NCI-H1694 treated with DMSO at 0.1 percent for 48 hours (cell line): Measurements from ENCODE around the gene BBLN.

Experiments
- DNase-seq: peaks from one replicate; lab custom pipeline; 2025; lab: John Stamatoyannopoulos, UW

BBLN gene

DNA sequence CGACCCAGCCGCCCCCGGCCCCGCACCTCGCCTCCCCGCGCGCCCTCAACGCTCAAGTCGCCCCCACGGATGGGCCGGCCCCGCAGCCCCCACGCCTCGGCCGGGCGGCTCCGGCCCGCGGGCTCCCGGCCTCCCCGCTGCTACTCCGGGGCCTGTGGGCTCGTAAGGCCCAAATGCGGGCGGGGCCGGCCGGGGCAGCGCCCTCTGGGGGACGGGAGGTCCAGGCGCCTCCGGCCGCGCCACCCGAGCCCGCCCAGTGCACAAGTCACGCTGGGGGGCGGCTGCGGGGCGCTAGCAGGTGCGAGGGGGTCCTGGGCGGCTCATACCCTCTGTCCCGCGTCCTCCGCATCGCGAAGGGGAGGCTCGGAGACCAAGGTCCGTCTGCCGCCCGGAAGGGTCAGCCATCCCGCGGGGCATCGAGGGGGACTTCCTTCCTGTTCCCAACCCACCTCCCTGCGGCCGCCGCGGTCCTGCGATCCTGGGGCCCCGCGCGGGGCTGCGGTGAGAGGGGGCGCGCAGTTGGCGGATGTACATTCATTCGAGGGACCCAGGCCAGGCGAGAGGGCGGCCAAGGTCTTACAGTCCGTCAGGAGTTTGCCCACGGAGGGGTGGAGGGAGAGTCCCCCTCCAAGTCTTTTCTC is 31.5 kb downstream of the BBLN start, which contains the start of gene CIZ1:
Gene CIZ1, minus strand, starts transcription at position 167 of the 641 bp plus-strand sequence. CDS start 715 bp downstream, outside the sequence.
- DNase-seq, result peak; percentile 16

DNA sequence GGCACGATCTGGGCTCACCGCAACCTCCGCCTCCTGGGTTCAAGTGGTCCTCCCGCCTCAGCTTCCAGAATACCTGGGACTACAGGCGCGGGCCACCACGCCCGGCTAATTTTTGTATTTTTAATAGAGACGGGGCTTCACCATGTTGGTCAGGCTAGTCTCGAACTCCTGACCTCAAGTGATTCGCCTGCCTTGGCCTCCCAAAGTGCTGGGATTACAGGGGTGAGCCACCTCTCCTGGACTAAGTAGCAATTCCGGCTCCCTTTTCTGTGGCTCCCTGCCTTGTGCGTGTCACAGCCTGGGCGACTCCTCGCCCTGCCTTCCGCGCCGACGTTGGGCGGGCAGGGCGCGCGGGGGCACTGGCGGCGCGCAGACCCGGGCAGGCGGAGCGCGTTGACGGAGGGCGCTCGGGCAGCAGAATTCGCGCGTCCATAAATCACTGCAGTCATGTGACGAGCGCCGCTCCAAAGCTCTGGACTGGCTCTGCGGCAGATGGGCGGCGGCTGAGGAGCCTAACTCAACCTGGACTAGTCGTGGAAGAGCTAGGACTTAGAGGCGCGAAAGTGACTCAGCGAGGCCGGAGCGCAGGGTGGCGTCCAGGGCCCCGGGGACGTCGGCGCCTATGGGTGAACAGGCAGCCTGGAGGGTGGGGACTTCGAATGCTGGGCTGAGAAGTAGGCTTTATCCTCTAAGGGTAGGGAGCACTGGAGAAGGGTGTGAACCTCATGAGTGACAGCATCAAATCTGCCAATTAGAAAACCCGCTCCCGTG is 32.7 kb downstream of the BBLN start:
- DNase-seq, result no peak

DNA sequence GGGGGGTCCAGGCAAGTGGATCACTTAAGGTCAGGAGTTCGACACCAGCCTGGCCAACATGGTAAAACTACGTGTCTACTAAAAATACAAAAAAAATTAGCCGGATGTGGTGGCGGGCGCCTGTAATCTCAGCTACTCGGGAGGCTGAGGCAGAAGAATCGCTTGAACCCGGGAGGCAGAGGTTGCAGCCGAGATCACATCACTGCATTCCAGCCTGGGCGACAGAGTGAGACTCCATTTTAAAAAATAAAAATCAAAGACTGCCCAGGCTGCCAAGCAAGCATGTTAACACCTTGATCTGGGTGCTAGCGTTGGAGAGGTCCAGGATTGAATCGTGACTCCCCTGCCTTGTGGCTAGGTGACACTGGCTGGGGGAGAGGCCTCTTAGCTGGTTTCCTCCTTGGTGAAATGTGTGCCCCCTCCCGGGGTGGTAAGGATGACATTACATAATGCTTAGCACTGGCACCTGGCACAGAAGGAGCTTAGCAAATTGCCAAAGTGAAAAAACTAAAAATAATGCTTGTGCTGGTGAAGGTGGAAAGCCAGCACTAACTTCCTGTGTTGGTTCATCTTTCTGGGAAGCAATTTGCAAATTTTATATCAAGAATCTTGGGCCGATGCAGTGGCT is 33.5 kb downstream of the BBLN start:
- DNase-seq, result no peak

DNA sequence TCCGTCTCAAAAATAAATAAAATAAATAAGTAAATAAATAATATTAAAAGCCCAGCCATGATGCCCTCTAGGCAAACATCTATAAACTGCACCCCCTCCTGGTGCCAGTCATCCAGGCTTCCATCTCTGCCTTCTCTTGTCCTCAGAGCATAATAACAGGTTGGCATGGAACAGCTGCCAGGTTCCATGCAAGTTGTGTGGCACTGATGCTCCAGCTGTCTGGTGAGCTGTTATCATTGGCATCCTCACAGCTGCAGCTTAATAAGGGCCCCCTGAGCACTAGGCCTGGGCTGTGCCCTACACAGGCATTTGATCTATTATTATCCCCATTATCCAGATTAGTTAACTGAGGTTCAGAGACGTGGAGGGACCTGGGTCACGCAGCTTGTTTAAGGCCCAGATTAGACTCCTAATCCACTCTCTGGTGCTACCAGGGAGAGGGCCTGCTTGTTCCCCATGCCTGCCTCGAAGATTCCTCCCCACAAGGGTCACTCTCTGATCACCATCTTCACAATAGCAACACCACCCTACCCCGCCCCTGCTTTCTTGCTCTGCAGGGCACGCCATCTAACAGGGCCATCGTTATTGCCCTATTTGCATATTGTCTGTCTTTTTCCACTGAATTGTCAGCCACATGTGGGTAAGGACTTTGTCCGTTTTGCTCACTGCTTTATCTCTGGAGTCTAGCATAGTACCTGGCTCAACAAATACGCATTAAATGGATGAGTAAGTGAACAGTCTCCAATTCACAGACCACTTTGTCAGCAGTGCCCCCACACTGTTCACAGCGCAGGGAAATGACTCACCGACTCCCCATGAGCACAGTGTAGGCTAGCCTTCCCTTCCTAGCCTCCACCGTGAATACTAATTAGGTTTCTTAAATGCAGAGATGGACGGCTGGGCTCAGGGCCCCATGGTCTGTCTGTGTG is 41.6 kb downstream of the BBLN start:
- DNase-seq, result no peak

DNA sequence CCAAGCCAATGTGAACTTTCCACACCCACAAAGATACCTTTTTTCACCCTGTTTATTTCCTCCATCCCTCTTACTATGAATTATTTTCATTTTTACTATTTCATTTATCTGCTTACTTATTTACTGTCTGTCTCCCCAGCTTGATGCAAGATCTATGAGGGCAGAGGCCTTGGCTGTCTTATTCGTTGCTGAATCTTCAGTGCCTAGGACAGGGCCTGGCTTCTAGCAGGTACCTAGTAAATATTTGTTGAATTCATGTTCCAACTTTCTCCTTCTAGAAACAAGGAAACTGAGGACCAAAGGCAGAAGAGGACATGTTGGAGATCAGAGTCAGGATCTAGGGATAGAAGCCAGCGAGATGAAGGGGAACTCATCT is 42.6 kb downstream of the BBLN start:
- no peak for DNase-seq

DNA sequence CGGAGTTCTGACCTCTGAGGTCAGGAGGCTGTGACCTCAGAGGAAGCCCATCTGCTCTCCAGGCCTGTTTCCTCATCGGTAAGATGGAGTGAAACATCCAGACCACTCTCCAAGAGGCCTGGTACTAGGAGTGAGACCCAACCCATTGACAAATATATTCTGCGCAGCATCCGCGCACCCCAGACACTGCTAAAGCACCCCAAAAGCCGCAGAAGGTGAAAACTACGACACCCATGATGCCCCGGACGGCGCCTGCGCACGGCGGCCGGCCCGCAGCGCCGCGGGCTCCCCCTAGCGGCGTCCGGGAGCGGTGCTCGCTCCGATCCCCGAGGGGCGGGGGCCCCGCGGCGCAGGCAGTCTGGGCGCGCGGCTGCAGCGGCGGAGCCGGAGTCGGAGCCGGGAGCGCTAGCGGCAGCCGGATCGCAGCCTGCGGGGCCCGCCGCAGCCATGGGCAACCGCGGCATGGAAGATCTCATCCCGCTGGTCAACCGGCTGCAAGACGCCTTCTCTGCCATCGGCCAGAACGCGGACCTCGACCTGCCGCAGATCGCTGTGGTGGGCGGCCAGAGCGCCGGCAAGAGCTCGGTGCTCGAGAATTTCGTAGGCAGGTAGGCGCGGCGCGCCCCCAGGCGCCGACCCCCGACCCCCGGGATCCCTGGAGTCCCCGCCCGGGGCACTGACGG is 43.1 kb downstream of the BBLN start, which contains the start of gene DNM1:
Gene DNM1, plus strand, starts transcription at position 356 of the 683 bp plus-strand sequence. Its CDS starts 92 bp downstream, at position 448.
- no peak for DNase-seq

DNA sequence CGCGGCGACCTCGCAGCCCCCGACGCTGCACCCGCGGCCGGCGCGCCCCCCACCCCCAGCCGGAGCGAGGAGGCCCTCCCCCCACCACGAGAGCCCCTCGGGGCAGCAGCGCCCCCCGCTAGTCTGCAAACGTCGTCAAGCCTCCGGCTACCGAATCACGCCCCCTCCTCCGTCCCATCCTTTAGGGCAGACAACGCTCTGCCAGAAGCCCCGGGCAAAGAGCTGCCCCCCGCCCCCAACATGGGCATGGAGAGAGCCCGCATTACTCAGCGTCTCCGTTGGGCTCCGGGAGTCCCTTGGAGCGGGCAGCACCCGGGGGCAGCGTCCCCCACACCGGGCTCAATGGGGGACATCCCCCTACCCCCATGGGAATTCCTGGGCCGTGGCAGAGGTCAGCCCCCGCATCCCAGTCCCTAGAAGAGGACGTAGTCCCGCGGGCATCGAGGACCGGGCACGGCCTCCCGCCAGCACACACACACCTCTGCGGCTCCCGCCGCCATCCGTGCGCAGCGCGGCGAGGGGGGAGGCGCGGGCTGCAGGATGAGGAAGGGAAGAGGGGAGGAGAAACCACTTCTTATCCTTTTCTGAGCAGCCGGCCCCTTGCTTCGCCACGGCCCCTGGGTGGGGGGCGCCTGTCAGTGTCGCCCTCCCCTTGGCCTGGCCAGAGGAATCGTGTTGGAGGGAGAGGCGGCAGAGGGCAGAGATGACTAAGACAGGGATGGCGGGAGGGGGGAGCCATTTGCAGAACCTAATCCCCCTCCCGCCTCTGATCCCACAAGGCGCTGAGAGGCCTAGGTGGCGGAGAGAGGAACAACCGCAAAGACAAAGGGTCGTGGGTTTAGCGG is 43.9 kb downstream of the BBLN start:
- peak; percentile 35 for DNase-seq

DNA sequence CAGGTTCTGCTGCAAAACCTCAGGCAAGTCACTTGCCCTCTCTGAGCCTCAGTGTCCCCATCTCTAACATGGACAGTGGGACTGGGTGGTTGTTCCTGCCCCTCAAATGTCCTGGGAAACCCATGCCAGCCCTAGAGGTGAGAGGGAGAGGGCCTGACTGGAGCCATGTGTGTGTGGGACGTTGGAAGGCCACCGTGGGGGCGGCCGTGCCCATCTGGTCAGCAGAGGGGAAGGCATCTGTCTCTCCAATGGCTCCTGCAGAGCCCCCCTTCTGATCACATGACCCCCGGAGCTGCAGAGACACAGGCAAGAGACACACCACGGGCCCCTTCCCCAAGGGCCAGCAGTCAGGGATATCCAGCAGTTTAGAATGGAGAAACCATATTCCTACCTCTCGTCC is 44.8 kb downstream of the BBLN start:
- no peak for DNase-seq

DNA sequence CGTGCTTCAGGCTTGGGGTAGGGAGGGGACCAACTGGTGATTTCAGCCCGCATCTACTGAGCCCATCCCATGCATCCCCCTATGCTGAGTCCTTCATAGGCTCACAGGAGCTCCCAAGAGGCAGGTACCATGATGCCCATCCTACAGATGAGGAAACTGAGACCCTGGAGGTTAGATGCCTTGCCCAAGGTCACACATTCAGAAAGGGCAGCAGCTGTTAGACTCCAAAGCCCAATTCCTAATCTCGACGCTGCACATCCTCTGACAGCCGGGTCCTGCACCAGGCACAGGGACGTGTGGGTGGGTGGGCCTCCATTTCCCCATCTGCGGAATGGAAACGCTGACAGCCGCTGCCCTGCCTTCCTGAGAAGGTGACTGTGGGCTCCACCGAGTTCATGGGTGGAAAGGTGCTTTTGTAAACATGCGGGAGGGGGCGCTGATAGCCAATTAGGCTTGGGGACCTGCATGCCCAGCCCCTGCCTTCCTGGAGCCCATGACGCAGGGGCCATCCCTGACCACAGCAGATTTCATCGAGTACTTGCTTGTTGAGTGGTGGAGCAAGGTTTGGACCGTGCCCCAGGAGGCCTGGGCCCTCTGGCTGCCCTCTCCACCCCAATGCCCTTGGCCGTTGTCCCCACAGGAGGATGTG is 45.4 kb downstream of the BBLN start:
- DNase-seq, result no peak

DNA sequence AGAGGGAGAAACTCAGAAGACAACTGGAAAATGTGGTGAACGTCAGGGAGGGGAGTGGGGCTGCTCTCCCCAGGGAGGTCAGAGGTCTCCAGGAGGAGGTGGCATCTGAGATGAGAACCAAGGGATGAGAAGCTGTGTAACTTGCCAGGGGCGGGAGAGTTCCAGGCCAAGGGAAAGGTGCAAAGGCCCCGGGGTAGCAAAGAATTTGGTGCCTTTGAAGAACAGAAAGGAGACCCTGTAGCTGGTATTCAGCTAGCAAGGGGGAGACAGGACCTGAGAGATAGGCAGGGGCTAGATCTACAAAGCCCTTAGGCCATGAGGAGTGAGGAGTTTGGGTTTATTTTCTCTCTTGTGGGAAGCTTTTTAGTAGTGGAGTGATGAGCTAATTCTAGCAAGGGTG is 46.4 kb downstream of the BBLN start:
- DNase-seq, result no peak

DNA sequence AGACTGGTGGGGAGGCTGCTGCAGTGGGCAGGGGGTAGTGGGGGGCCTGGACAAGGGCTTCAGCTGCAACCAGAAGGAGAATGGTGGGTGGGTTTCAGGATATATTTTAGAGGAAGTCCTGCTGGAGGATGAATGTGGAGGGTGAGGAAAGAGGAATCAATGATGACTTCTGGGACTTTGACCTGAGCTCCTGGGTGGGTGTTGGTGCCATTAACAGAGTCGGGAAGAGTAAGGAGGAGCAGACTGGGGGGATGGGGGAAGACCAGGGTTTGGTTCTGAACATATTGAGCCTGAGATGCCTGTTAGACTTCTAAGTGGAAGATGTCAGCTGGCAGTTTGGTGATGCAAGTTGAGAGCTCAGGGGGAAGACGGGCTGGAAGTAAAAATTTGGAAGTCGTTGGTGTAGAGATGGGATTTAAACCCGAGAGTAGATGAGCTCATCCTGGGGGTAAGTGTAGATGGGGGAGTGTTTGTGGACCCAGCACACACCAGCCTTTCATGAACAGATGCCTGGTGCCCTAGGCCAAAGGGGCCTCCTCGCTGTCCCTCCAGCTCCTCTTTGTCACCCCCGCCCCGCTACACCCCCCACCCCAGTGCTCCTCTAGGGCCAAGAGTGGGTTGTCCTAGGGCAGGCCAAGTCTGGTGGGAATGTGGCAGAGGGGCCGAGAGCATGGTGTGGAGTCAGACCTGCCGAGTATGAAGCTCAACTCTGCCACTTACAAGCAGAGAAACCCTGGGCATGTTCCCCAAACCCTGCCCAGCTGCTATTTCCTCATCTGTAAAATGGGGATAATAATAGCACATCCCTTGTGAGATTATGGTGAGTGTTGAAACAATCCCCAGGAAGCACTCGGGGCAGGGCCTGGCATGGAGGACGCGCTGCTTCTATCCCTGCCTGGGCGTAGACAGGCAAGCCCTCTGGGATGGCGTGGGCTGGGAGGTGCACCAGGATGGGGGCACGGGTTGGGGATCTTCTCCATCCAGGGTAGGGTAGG is 47.1 kb downstream of the BBLN start:
- no peak for DNase-seq

DNA sequence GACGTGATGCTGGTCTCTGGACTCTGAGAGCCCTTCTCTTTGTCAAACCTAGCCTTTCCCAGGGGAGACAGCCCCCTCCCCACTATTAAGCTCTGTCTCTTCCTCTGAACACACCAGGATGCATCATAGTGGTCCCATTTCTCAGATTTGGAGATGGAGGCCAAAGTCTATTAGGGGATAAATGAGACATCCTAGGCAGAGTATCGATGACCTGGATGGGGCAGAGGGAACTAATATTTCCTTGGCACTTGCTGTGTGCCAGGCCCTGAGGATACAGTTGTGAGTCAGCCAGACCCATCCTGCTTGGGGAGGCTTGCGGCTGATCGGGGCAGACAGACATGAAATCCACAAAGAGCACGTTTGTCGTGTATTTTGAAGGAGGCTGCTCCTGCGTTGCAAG is 48.3 kb downstream of the BBLN start:
- no peak for DNase-seq

DNA sequence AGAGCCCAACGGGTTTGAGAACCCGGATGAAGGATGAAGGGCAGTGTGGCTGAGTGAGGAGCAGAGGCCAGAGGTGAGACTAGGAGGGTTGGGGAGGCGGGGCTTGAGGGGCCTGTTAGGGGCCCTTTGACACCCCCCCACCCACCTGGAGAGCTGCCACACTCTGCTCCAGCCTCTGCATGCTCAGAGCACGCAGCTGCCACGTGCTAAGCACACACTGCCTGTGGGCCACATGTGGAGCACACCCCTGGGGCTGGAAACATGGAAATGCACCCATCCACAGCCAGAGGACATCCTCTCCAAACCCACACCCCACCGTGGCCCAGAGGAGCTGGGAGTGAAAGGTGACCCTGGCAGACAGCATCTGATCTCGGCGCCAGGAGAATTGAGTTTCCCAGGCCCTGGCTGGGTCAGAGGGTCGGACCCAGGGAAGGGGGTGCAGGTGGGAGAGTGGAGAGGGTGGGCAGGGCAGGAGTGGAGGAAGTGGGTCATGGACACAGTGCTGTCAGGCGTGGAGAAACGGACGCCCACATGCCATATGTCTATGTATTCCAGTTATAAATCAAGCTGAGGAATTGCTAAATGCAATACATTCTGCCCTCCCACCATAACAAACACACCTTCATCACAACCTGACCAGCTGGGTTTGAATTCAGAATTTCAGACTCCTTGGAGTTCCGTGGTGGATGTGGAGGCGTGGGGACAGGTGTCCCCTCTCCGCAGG is 49.0 kb downstream of the BBLN start:
- no peak for DNase-seq

DNA sequence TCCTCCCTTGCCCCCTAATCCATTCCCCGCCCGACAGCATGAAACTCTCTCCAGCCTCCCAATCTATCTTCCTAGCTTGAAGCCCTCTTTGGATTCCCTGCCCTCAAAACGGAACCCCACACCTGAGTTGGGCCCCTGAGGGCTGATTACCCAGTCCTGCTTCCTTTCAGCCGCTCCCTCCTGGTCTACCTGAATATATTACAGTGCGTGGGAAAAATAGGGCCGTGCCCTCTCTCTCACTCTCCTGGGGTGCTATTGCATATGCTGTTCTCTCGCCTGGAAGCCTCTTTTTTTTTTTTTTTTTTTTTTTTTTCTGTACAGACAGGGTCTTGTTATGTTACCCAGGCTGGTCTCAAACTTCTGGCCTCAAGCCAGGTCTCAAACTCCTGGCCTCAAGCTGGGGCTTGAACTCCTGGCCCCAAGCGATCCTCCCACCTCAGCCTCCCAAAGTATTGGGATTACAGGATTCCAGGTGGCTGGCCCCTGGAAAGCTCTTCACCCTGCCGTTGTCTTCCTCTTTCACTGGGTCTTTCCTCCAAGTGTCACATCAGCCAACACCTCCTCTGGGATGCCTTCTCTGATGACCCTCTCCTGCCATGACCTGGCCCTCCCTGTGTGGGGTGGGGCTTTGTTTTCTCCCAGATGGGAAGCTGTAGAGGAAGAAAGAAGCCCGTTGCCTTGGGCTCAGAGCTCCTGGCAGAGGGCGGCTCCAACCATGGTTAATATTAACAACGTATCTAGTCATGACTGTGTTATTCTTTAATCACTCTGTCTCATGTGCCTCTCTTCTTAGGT is 51.3 kb downstream of the BBLN start:
- no peak for DNase-seq

DNA sequence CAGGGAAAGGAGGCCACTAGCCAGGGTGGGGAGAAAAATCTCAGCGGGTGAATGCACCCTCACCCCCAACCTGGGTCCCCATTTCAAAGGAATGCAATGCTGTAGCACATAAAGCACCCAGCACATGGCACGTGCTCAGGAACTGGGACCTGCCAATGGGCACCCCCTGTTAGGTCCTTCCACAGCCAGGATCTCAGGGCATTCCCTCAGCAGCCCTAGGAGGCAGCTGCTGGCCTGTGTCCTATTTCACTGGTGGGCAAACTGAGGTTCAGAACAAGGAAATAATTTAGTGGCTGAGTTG is 51.9 kb downstream of the BBLN start:
- no peak for DNase-seq
